ENCODE data around the gene CDK4.

Gene CDK4

DNA sequence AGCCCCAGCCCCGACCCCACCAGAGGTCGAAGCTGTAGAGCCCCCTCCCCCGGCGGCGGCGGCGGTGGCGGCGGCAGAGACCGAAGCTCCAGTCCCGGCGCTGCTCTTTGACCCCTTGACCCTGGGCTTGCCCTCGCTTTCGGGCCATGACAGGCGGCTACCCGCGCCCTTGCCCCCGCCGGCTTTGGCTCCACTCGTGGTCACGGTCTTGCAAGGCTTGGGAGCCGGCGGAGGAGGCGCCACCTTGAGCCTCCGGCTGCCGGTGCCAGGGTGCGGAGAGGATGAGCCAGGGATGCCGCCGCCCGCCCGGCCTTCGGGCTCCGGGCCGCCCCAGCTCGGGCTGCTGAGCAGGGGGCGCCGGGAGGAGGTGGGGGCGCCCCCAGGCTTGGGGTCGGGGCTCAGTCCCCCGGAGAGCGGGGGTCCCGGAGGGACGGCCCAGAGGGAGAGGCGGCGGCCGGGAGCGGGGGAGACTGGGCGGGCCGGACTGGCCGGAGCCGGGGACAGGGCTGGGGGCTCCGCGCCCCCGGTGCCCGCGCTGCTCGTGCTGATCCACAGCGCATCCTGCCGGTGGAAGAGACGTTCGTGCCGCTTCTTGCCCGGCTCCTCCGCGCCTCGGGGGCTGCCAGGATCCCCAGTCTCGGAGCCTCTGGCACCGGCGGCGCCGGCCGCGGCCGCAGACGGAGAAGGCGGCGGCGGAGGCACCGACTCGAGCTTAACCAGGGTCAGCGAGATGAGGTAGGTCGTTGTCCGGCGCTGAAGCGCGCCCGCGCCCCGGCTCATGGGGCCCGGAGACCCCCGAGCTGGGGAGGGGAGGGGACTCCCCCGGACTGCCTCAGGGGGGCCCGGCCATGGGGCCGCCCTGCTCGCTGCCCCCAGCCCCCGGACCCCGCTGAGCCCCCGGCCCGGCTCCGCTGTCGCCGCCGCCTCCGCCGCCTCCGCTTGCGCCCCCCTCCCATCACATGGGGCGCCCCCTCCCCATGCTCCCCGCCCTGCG lies 14.3 kb downstream of the CDK4 start:
- DNase-seq, result no peak

GRCh38 chr12:57736741-57737466 lies 15.2 kb downstream of the CDK4 start:
- DNase-seq, result no peak

- DNase-seq, result no peak
These were observed 16.0 kb downstream of the CDK4 start for GRCh38 chr12:57735952-57736740.

- peak; percentile 32 for DNase-seq
These were observed 16.8 kb downstream of the CDK4 start for GRCh38 chr12:57735198-57735855.

- no peak for DNase-seq
These were observed 17.5 kb downstream of the CDK4 start for GRCh38 chr12:57734591-57734990.

- no peak for DNase-seq
These were observed 18.2 kb downstream of the CDK4 start for GRCh38 chr12:57733928-57734327.

- no peak for DNase-seq
These were observed 19.1 kb downstream of the CDK4 start for GRCh38 chr12:57732726-57733593.

DNA sequence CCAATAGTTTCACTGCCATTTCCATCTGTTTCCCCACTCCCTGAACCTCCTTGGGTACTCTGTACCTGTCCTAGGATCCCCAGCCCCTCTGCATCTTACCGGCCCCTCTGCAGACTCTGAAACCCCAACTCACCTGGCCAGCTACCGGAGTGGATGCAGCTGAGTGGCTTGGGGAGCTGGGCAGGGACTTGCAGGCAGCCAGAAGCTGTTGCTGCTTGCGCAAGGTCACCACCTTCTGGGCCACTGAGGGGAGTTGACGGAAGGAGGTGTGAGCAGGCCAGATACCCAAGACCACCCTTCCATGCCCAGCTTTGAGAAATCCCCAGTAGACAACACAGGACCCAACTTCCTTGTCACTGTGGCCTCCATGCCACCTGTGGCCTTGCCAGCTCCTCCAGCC lies 19.8 kb downstream of the CDK4 start:
- DNase-seq, result no peak

DNA sequence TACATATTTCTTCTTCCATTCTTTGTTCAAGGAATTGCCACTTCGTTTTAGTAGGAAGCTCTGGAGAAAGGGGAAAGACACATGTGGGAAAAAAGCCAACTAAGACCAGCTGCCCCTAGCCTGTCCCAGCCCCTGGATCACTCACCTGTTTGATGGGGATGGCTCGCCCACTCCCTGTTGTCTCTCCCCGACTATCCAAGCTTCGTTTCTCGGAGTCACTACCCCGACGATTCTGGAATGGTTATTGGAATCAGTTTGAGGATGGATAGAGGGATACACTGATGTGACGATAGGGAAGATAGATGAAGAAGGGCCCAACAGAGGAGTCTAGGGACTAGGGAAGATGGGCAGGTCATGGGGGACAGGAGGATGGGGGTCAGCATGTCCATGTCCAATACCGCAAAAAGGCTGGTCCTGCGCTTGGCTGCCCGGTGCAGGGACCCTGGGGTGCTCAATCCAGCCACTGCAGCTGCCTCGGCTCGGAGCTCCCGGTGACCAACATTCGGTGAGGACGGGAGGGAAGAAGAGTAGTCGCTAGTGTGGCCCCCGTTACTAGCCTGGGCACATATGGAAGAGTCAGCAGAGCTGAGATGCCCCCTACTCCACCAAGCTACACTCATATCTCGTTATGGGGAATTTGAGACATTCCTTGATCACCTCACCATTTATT lies 20.6 kb downstream of the CDK4 start:
- no peak for DNase-seq

DNA sequence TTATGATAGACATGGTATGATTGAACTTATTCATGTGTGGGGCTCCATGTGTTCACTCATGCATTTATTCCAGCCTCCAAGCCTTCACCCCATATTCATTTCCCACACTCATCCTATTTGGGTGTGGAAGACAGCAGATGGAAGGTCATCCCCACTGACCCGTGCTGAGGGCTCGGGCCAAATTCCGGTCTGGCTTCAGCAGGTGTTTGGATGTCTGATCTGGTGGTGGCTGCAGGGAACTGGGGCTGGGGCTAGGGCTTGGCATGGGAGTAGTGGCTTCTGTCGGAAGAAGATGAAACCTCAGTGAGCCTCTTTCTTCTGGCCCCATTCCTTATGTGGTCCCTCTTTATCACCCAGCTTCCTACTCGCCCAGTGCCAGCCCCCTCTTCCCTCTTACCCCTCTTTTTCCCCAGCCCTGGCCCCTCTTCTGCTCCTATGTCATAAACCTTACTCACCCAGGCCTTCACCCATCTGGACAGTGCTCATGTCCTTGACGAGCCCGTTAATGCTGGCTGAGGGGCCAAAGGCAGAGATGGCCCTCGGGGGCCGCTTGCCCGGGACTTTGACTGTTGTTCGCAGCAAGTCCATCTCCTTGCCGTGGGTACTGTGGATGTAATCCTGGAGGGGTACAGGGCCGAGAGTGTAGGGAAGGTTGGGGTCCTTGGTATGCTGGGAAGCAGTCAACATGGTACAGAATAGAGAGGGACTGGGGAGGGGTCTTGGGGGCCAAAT lies 21.6 kb downstream of the CDK4 start:
- no peak for DNase-seq

GRCh38 chr12:57729321-57729844 lies 22.7 kb downstream of the CDK4 start:
- no peak for DNase-seq

- no peak for DNase-seq
These were observed 24.2 kb downstream of the CDK4 start for GRCh38 chr12:57727758-57728395.

DNA sequence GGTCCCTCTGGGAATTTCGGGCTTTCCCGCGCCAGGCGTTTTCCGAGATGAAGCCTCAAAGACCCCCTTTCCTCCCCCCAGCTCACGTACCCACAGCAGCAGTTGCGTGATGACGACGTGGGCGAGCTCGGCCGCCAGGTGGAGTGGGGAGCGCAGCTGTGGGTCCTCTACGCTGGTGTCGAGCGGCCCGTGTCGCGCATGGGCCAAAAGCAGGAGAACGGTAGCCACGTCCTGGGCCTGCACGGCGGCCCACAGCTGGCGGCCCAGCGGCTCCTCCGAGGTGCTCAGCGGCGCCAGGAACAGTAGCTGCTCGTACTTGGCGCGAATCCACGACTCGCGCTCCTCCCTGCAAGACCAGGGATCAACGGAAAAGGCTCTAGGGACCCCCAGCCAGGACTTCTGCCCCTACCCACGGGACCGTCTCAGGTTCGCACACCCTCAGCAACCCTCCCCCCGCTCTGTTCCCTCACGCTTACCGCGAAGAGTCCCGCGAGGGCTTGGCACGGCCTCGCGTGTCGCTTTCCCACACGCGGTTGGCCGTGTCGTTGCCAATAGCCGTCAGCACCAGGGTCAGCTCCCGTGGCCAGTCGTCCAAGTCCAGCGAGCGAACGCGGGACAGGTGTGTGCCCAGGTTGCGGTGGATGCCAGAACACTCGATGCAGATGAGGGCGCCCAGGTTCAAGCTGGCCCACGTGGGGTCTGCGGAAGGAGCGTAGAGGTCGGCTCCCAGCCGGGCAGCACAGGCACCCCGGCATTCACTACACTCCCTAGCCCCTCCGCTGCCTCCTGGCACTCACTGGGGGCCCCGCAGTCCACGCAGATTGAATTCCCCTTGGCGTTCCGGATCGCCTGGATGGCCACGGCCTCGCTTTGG lies 25.0 kb downstream of the CDK4 start:
- no peak for DNase-seq

DNA sequence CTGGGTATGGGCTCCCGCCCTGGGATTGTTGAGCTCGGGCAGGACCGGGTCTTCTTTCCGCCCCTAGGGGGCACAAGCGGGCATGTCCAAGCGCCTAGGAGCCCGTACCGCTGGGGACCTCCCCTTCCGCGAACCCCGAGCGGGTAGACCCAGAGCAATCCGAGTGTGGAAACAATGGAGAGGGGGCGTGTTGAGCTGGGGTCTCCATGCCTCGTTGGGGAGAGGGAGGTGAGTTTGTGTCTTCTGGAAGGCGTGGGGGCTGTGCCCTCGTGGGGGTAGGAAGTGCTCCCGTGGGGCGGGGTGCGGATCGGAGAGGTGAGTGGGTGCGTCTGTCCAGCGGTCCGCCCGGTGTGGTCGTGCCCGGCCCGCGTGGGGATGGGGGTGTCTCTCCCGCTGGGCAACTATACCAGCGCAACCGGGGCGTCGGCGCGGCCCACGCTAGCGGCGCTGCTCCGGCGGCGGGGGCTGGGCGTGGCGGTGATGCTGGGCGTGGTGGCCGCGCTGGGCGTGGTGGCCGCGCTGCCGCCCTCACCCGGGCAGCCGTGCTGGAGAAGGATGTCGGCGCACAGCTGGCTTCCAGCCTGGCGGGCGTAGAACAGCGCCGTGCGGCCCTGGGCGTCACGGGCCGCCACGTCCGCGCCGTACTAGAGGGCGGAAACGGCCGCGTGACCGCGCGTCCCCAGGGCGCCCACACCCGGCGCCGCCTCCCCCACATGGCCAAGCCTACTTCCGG lies 25.8 kb downstream of the CDK4 start:
- peak; percentile 82 for DNase-seq

DNA sequence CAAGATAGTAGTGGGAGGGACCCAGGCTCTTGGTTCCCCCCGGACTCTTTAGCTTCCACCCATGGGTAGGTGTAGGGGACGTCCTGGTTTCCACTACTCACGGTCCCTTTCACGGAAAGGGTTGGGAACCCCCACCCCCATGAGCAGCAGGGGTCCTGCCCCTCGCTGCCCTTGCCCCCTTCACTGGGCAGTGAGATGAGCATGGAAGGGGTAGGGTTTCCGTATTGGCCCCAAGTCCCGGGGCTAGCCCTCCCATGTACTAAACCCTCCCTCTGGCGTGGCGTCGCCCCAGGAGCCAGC lies 26.3 kb downstream of the CDK4 start:
- no peak for DNase-seq

- DNase-seq, result peak; percentile 6
These were observed 27.0 kb downstream of the CDK4 start for GRCh38 chr12:57724936-57725740.

All from NCI-H774 (cell line).